HepG2 (cell line): ENCODE measurements around the gene GZF1. TPM values are rescaled to one million over a fixed set of nuclear protein-coding genes. Genes with fewer than 3 reads are reported as not detected.
A peak's percentile ranks its signal among the peaks of the same experiment; 100 is the strongest.

Experiments
- ARNTL ChIP-seq: sonication (generic); formaldehyde crosslinking; IDR thresholded peaks from 2 replicates; pipeline ENCODE4 v1.4.0; 2020; ENCODE audit warnings: mild to moderate bottlenecking, missing genetic modification reagents
- CCDC6 ChIP-seq: sonication (generic); formaldehyde crosslinking; IDR thresholded peaks from 2 replicates; pipeline ENCODE4 v1.8.1; 2022; ENCODE audit warnings: mild to moderate bottlenecking, missing genetic modification reagents, moderate library complexity
- ELF3 ChIP-seq: IDR thresholded peaks from 2 replicates; pipeline ENCODE4 v1.6.1; 2016; ENCODE audit warnings: missing genetic modification reagents, missing compliant biosample characterization
- GLI4 ChIP-seq: sonication (generic); formaldehyde crosslinking; IDR thresholded peaks from 2 replicates; pipeline ENCODE4 v1.5.1; 2020; ENCODE audit warnings: missing genetic modification reagents, mild to moderate bottlenecking, moderate library complexity, borderline replicate concordance
- HMG20A ChIP-seq: IDR thresholded peaks from 2 replicates; pipeline ENCODE4 v1.6.1; 2016; ENCODE audit warnings: borderline replicate concordance
- HNF4A ChIP-seq: sonication (generic); formaldehyde crosslinking; IDR thresholded peaks from 2 replicates; pipeline ENCODE4 v1.4.0; 2020; ENCODE audit warnings: missing genetic modification reagents
- KAT8 ChIP-seq: IDR thresholded peaks from 2 replicates; pipeline ENCODE4 v1.6.1; 2016; ENCODE audit warnings: missing genetic modification reagents, missing compliant biosample characterization
- NCOA5 ChIP-seq: sonication (generic); formaldehyde crosslinking; IDR thresholded peaks from 2 replicates; pipeline ENCODE4 v1.4.0; 2020; ENCODE audit warnings: missing genetic modification reagents
- NFIC ChIP-seq: IDR thresholded peaks from 2 replicates; pipeline ENCODE4 v1.6.1; 2012; ENCODE audit warnings: mild to moderate bottlenecking, low read length, inconsistent platforms
- PATZ1 ChIP-seq: sonication (generic); formaldehyde crosslinking; IDR thresholded peaks from 2 replicates; pipeline ENCODE4 v1.4.0; 2020; ENCODE audit warnings: missing genetic modification reagents
- PHF5A ChIP-seq: IDR thresholded peaks from one replicate; pipeline ENCODE4 v1.6.1; 2018; ENCODE audit warnings: low read depth, missing genetic modification reagents; ENCODE audit not compliant: unreplicated experiment
- RCOR2 ChIP-seq: IDR thresholded peaks from 2 replicates; pipeline ENCODE4 v1.6.1; 2016; ENCODE audit warnings: missing biosample characterization, missing genetic modification reagents
- SIN3A ChIP-seq: IDR thresholded peaks from 2 replicates; pipeline ENCODE4 v1.6.1; 2011; ENCODE audit warnings: low read depth, mild to moderate bottlenecking, control low read depth, low read length, borderline replicate concordance
- SIX4 ChIP-seq: sonication (generic); formaldehyde crosslinking; IDR thresholded peaks from 2 replicates; pipeline ENCODE4 v1.4.0; 2020; ENCODE audit warnings: missing genetic modification reagents
- SNRNP70 ChIP-seq: fragments of 200-400 bp; formaldehyde crosslinking; IDR thresholded peaks from 2 replicates; pipeline ENCODE4 v1.6.1; 2017; ENCODE audit warnings: mild to moderate bottlenecking, low read depth, low read length, moderate library complexity
- ZC3H4 ChIP-seq: sonication (generic); formaldehyde crosslinking; IDR thresholded peaks from 2 replicates; pipeline ENCODE4 v1.4.0; 2020; ENCODE audit warnings: missing genetic modification reagents, borderline replicate concordance
- ZNF12 ChIP-seq: sonication (generic); formaldehyde crosslinking; IDR thresholded peaks from 2 replicates; pipeline ENCODE4 v1.5.0; 2020; ENCODE audit warnings: missing genetic modification reagents
- ZNF230 ChIP-seq: sonication (generic); formaldehyde crosslinking; IDR thresholded peaks from 2 replicates; pipeline ENCODE4 v1.4.0; 2020; ENCODE audit warnings: mild to moderate bottlenecking, missing genetic modification reagents
- ZNF496 ChIP-seq: sonication (generic); formaldehyde crosslinking; IDR thresholded peaks from 2 replicates; pipeline ENCODE4 v1.8.1; 2023; ENCODE audit warnings: mild to moderate bottlenecking, moderate library complexity, missing genetic modification reagents; ENCODE audit not compliant: insufficient replicate concordance
- ZNF549 ChIP-seq: sonication (generic); formaldehyde crosslinking; IDR thresholded peaks from 2 replicates; pipeline ENCODE4 v1.5.0; 2020; ENCODE audit warnings: missing genetic modification reagents
- ZNF607 ChIP-seq: sonication (generic); formaldehyde crosslinking; IDR thresholded peaks from 2 replicates; pipeline ENCODE4 v1.5.1; 2020; ENCODE audit warnings: missing genetic modification reagents, mild to moderate bottlenecking, borderline replicate concordance
- ZNF776 ChIP-seq: sonication (generic); formaldehyde crosslinking; IDR thresholded peaks from 2 replicates; pipeline ENCODE4 v1.4.0; 2020; ENCODE audit warnings: mild to moderate bottlenecking, missing genetic modification reagents
- polyA plus RNA-seq, 8 experiments: library from polyadenylated mRNA; depleted of rRNA in 3 of 8; stranded (reverse) in 7 of 8; unstranded in 1 of 8; fragments of >200 nt; fragmentation: Illumina TruSeq in 4 of 8; extraction: Trizol in 4 of 8; gene quantifications; 2 replicates each; pipeline versions ENCODE4 v1.2.1 to v1.2.3, GENCODE V29; 2011 to 2016; ENCODE audit warnings: low read depth in 4 of 8, missing spikeins in 1 of 8, mixed read lengths in 1 of 8; ENCODE audit not compliant: insufficient read depth in 1 of 8
- total RNA-seq, 5 experiments: library from RNA; depleted of rRNA; stranded (reverse); fragments of >200 nt; fragmentation: Illumina TruSeq; extraction: Trizol; gene quantifications; 2 replicates each; pipeline ENCODE4 v1.2.3, GENCODE V29; 2016; ENCODE audit warnings: low read depth in 1 of 5
- TF ChIP-seq, protein P1 (sequence below): sonication (generic); formaldehyde crosslinking; IDR thresholded peaks from 2 replicates; pipeline ENCODE4 v1.4.0; 2020; ENCODE audit warnings: missing genetic modification reagents, borderline replicate concordance
- TF ChIP-seq, protein P2 (sequence below): sonication (generic); formaldehyde crosslinking; IDR thresholded peaks from 2 replicates; pipeline ENCODE4 v1.4.0; 2020; ENCODE audit warnings: missing genetic modification reagents, borderline replicate concordance

Gene GZF1
- total and polyA plus RNA-seq, 2 of the 13 experiments (the other 11 are each of a cell fraction or from before 2014, with no cell fraction given), result 16.9 to 26.0 TPM

DNA sequence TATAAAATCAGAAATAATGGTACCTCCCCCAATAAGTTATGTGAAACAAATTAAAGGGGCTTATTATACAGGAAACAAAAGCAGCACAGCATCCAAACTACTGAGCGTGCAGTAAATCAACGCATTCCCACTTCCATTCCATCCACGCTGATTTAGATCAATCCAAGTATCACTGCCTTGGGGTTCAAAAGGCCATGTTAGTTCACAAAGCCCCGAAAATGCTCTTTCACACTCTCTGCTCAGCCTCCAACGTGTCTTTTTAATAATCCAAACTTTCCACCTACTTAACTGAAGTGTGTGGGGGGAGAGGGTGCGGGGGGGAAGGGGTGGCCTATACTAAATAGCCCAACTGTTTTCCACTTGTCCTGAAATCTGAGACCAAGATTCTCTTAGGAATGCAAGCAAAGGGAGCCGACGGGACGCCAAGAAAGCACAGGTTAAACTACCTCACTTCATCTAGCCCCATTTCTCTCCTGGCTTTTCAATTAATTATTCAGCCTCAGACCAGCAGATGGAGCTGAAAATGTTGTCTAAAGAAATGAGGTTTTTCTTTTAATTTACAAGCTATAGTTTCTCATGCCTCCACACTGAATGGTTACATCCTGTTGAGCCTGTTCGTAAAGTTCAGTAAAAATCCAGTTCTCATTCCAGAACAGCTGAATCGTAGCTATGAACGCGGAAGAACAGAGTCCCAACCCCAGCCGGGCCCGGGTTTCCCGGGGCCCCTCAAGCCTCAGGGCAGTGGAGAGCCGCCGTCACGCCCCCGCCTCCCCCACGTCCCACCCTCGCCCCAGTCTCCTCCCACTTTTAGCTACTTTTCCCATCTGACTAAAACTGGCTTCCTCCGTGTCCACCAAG lies 12.4 kb upstream of the GZF1 start (continued):
- TF ChIP-seq CCDC6 (CRISPR knock-in tag) (no peak), KAT8 (no peak), ELF3 (CRISPR knock-in tag) (no peak), ARNTL (CRISPR knock-in tag) (no peak; the same call in 1 of the 2 replicates), SIN3A (peak; percentile 80; the same call in 1 of the 2 replicates), SIX4 (CRISPR knock-in tag) (no peak; the same call in 1 of the 2 replicates), HMG20A (no peak), ZC3H4 (CRISPR knock-in tag) (no peak), ZNF496 (no peak), GLI4 (CRISPR knock-in tag) (no peak), ZNF607 (CRISPR knock-in tag) (no peak), PATZ1 (CRISPR knock-in tag) (no peak), ZNF776 (CRISPR knock-in tag) (no peak), NFIC (0 out of 2 replicates have a peak, but pooled peaks have one; percentile 46), ZNF230 (no peak), NCOA5 (no peak), SNRNP70 (no peak), ZNF12 (CRISPR knock-in tag) (no peak), HNF4A (CRISPR knock-in tag) (0 out of 2 replicates have a peak, but pooled peaks have one; percentile 8), RCOR2 (CRISPR knock-in tag) (0 out of 2 replicates have a peak, but pooled peaks have one; percentile 53), ZNF549 (CRISPR knock-in tag) (no peak), PHF5A (no peak)
- TF ChIP-seq, protein P1, sequence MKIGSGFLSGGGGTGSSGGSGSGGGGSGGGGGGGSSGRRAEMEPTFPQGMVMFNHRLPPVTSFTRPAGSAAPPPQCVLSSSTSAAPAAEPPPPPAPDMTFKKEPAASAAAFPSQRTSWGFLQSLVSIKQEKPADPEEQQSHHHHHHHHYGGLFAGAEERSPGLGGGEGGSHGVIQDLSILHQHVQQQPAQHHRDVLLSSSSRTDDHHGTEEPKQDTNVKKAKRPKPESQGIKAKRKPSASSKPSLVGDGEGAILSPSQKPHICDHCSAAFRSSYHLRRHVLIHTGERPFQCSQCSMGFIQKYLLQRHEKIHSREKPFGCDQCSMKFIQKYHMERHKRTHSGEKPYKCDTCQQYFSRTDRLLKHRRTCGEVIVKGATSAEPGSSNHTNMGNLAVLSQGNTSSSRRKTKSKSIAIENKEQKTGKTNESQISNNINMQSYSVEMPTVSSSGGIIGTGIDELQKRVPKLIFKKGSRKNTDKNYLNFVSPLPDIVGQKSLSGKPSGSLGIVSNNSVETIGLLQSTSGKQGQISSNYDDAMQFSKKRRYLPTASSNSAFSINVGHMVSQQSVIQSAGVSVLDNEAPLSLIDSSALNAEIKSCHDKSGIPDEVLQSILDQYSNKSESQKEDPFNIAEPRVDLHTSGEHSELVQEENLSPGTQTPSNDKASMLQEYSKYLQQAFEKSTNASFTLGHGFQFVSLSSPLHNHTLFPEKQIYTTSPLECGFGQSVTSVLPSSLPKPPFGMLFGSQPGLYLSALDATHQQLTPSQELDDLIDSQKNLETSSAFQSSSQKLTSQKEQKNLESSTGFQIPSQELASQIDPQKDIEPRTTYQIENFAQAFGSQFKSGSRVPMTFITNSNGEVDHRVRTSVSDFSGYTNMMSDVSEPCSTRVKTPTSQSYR (CRISPR knock-in tag), result no peak
- TF ChIP-seq, protein P2, sequence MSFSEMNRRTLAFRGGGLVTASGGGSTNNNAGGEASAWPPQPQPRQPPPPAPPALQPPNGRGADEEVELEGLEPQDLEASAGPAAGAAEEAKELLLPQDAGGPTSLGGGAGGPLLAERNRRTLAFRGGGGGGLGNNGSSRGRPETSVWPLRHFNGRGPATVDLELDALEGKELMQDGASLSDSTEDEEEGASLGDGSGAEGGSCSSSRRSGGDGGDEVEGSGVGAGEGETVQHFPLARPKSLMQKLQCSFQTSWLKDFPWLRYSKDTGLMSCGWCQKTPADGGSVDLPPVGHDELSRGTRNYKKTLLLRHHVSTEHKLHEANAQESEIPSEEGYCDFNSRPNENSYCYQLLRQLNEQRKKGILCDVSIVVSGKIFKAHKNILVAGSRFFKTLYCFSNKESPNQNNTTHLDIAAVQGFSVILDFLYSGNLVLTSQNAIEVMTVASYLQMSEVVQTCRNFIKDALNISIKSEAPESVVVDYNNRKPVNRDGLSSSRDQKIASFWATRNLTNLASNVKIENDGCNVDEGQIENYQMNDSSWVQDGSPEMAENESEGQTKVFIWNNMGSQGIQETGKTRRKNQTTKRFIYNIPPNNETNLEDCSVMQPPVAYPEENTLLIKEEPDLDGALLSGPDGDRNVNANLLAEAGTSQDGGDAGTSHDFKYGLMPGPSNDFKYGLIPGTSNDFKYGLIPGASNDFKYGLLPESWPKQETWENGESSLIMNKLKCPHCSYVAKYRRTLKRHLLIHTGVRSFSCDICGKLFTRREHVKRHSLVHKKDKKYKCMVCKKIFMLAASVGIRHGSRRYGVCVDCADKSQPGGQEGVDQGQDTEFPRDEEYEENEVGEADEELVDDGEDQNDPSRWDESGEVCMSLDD, result no peak
